Activated effector memory CD4-positive, alpha-beta T cell treated with anti-CD3 and anti-CD28 coated beads, Interleukin-2, amount 50 U/mL, for 16 hours (primary cell): Measurements from ENCODE around the gene TCF7L2.

Source experiments
- DNase-seq: peaks from one replicate; pipeline ENCODE4 v3.0.0-alpha.2; 2020

TCF7L2 gene

GRCh38 chr10:113025487-113025886 lies 75.4 kb downstream of the TCF7L2 start:
- no peak for DNase-seq

GRCh38 chr10:113026679-113027078 lies 76.6 kb downstream of the TCF7L2 start:
- no peak for DNase-seq

- DNase-seq = no peak
Observed at GRCh38 chr10:113027230-113027573, 77.2 kb downstream of the TCF7L2 start.

DNA sequence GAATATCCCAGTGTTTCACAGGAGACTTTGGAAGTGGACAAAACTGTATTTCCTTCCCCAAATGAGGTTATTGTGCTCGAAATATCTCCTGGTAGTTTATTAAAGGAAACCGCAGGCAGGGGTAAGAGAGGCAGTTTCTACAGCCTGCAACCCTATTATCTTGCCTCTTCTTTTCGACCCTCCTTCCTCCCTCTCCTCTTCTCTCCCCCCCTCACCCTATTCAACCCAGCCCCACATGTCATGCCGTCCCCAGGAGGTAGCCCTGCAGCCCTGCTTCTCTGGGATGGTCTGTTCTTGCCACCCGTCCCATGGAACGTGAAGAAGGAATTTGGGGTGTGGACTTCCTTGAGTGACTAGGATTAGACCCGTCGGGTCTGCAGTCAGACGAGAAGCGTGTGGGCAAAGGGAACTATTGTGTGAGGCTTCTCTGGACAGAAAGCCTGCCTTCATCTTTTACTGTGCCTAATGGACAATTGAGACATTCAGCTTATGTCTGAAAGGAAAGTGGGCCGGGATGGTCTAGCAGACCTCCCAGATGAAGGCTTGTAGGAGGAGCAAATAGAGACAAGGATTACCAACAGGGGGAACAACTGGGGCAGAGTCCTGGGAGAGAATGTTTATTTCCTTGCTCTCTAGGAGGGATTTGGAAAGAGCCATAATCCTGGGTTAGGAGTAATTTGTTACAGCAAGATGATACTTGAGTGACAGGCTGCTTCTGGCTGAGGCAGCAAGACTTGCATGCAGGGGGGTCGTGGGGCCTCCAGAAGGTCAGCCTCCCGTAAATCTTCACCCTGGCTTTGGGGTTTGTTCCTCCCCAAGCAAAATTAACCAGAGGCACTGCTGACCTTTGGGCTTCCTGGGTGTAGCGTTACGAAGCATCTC lies 77.8 kb downstream of the TCF7L2 start:
- no peak for DNase-seq

DNA sequence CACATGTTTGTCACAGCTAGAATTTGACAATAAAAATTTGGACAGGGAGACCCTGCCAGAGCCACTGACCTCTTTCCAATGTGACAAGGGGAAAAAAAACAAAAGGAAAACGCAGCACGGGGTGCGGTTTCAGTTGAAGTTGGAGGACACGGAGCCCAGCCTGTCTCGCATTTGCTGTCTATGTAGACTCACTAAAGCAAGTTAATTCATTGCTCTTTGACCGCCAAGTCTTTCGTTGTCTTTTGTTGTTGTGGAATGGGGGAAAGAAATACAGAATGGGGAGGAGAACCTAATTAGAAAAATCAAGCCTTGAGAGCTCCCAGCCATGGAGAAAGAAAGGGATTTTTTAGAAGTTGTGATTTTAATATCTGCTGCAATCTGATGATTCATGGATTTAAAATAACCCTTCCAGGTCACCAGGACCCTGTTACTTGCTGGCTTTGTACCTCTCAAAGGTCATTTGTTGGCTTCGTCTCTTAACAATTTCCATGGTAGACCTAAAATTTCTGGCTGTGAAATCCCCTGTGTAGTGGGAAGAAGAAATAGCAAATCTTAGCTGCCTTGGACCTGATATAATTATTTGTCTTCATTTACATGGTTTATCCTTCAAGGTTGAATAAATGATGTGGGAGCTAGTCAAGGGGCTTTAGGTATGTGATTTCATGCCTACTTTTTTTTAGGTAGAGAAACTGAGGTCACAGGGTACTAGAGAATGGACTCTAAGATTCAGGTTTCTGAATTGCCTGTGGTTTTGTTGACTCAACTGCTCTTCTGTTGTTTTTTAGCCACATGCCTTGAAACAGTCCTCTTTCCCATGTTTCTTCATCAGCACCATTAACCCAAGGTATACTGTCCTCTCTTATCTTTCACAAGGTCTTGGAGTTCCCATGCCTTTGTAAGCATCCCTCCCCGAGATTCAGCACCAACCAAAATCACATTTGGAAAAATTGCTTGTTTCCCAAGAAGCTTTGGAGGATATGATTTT lies 78.7 kb downstream of the TCF7L2 start:
- no peak for DNase-seq

- no peak for DNase-seq
Observed at GRCh38 chr10:113030453-113030852, 80.4 kb downstream of the TCF7L2 start.

- DNase-seq = no peak
Observed at GRCh38 chr10:113031147-113031546, 81.1 kb downstream of the TCF7L2 start.

- DNase-seq = no peak
Observed at GRCh38 chr10:113033991-113034390, 83.9 kb downstream of the TCF7L2 start.

DNA sequence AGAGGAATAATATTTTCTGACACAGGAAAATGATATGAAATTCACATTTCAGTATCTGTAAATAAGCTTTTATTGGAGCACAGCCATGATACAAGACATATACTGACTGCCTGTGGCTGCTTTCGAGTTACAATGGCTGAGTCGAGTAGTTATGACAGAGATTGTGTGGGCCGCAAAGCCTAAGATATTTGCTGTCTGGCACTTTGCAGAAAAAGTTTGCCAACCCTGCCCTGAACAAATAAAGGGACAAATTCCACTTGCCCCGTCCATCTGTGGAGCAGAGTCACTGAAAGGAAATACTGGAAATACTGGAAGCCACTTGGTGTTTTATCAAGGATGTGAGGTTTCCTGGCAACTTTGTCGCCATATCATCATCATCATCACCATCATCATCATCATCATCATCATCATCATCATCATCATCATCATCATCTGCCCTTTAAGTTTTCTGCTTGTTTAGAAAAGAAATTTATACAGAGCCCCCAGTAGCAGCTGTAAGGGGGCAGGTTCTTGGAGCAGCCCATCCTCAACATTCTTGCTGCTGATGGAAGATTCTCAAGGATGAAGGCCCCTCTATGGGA lies 85.8 kb downstream of the TCF7L2 start:
- DNase-seq = no peak

- no peak for DNase-seq
Observed at GRCh38 chr10:113036619-113037018, 86.6 kb downstream of the TCF7L2 start.

GRCh38 chr10:113037218-113037617 lies 87.2 kb downstream of the TCF7L2 start:
- no peak for DNase-seq

DNA sequence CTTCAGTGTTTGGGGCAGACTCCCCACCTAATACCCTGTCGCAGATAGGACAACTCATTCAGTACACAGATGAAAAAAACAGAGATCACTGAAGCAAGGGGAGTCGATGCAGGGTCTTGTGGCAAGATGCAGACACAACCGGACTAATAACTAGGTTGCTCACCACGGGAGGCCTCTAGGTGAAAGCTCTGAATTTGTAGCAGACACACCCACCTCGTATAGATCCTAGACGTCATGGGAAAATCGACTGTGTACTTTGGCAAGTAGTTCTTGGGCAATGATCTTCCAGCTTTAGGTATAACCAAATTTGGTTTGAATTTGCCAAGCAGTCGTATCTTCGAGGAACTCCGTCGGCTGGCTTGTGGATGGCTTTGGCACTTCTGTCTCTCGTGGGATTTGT lies 88.1 kb downstream of the TCF7L2 start:
- no peak for DNase-seq

- no peak for DNase-seq
Observed at GRCh38 chr10:113038985-113039384, 88.9 kb downstream of the TCF7L2 start.

- DNase-seq = no peak
Observed at GRCh38 chr10:113041324-113041723, 91.3 kb downstream of the TCF7L2 start.

DNA sequence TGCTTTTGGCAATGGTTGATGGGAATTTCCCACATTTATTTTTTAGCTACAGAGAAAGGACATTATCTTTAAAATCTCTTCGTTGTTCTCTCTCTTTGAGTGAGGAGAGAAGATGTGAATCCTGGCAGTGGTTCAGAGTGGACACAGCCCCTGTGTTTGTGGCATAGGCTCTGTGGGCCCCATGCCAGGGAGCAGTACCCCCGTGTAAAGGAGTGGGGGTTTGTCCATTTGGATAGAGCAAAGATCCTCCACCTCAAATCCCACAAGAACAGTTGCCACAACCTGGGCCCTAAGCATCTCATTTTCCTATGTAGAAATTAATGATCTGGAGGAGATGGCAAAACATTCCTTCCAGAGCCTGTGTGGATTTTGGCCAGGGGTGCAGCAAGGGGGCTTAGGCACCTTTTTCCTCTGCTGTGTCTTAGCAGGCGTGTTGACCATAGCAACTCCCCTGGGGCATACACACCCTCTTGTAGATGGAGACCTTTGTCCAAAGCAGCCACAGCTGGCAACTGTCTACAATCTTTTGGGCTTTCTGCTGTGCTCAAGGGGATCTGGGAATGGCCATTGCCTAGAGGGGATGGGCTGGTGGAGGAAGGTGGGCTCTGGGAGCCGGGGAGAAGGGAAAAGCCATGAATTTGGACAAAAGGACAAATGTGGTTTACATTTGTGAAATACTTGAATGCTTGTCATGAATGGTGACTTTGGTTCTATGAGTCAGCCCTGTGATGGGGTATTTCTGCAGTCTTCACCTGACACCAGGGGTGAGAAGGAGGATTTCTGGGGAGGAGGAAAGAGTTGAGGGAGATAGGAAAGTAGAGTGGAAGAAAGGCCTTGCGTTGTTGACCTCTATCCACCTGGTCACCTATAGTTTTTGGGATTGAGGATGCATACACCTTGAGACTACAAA lies 92.0 kb downstream of the TCF7L2 start:
- no peak for DNase-seq

DNA sequence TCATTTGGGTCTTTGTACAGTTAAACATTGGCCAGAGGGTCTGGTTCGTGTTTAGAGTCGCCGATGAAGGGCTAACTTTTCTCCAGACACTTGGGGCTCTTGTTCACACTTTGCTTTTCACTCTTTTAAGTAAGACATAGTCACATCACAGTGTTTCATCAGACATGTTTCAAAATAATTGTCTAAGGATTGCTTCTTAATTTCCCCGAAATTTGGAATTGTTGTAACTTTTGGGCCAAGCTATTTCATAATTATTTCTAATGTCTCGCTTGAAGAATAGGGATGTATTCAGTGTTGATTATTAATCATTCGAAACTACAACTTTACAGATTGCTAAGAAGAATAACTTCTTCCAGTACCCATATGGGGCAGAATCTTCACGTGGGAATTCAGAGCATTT lies 92.8 kb downstream of the TCF7L2 start:
- no peak for DNase-seq

DNA sequence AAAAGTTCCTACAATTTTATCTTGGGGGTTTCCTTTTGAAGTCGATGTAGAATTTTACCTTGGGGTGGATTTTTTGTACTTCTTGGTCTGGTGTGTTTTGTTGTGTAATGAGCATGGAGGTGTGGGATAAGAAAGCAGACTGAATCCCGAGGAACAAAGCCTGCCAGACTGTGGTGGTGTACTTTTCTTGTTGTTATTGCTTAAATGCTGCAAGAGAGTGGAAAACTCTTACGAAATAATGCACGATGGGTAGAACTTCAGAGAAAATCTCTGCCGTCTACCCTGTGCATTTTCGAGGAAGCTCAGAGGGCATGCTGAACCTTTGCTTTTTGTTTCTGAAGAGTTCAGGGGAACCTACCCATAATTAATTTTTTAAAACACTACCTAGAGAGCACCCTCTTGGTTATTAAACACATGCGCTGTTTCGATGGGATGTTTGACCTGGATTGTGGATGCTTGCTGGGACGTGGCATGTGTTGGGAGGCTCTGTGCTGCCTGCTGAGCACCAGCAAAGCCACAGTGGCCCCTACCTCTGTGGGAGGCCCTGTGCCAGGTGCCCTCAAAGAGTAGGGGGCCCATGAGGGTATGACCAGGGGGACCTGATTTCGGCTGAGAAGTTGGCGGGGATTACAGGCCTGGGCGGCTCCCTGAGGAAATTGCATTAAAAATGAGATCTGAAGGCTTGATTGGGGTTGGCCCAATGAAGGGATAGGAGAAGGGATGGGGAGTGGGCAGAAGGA lies 94.1 kb downstream of the TCF7L2 start:
- DNase-seq = no peak

DNA sequence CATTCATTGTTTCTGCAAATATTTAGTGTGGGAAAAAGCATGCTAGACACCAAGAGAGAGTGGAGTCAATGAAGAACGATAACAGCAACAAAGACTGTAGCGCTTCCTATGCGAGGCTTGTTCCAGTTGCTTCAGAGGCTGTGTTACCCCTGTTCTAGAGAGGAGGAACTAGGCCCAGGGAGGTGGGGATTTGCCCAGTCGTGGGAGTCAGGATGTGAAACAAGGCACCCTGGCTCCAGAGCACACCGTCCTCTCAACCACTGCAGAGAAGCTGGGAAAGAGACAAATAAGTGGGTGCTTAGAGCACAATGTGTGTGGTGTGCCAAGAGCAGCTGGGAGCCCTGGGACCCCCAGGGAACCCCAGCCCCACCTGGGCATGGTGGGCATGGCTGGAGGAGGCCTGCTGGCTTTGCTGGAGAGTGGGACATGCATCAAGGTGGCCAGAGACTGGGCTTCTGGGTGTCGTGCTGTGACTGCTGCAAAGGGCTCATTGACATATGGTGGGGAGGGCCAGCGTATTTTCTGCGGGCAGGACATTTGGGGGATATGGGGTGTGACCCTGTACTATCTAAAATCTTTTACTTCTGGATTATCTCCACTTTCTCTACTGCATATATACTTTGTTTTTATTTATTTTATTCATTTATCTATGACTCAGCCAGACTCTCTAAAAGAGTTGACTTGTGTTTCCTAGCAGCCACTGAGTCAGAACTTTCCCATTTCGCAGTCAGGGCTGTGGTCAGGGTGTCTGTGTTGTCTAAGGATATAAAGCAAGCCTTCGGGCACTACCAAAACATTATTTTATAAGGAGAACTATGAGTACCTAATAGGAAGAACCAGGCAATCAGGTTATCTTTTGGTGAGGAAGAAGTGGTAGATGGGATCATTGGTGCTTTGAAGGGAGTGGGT lies 95.4 kb downstream of the TCF7L2 start:
- no peak for DNase-seq

DNA sequence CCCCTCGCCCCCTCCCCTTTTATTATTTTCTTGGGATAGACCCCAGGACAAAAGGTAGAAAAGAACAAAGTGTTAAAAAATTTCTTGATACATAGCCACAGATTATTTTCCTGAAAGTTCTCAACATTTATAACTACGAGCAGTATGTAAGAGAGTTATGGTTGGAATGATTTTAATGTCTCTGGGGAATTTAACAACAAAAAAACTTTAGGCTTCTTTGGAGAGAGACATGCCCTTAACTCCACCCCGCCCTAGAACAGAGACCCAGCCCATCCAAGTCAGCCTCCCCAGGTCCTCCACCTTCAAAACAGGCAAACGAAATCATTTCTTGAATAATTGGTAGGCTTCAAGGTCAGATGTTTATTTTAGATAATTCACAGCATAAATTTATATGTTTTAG lies 97.1 kb downstream of the TCF7L2 start:
- no peak for DNase-seq

- no peak for DNase-seq
Observed at GRCh38 chr10:113047605-113047962, 97.5 kb downstream of the TCF7L2 start.
